HG03097 (cell line): ENCODE results near the gene ULBP3.
"Not testable (repeated sequence)": the region's sequence is repeated elsewhere in the genome, so short reads cannot be mapped to it uniquely, and the experiment has no call there.

ENCODE experiments used
- ATAC-seq: cut with Tn5 transposase; IDR thresholded peaks from one replicate; pipeline ENCODE4 v1.9.1; 2021; ENCODE audit not compliant: unreplicated experiment, low FRiP score

The ULBP3 gene

GRCh38 chr6:150044621-150045145 lies 24.2 kb downstream of the ULBP3 start:
- ATAC-seq = no peak

DNA sequence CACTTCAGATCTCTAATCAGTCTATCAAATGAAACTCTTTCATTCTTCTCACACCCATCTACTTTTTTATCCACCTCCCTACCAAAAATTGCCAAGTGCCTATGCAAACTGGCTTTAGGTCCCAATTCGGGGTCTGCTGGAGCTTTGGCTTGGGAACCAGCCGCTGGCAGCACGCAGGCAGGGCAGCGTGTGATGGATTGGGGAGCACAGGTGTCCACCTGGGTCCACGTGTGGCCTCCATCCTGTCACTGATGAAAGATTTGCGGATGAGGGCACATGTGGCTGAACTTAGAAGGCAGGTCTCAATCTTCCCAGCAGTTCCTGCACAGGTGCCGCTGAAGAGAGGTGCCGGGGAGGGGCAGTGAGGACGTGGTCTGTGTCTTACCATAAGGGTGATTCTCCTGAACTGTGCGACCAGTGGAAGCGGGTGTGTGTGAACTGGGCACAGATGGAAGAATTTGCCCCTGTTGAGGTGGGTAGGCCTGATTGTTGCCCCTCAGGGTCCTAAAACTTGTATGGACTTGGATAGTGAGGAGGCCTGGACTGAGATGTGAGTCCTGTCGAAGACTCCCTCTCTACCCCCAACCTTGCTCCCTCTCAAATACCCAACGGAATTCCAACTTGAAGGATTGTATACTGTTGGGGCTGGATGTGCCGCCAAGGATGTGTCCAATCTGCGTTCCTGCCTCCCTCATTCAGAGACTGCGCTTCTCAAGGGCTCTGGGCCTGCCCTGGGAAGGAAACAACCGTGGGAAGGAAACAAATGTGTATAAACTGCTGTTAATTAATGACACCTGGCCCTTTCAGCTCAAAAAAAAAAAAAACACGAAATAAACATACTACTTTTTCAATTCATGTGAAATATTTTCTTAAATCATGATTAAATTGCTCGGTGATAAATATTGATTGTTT lies 25.2 kb downstream of the ULBP3 start:
- no peak for ATAC-seq

DNA sequence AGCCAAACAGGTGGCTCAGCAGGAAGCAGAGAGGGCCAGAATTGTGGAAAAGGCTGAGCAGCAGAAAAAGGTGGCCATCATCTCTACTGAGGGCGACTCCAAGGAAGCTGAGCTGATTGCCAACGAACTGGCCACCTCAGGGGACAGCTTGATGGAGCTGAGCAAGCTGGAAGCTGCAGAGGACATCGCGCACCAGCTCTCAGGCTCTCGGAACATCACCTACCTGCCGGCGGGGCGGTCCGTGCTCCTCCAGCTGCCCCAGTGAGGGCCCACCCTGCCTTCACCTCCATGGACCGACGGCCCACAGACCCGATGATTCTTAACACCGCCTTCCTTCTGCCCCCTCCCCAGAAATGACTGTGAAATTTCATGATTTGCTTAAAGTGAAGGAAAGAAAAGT lies 25.8 kb downstream of the ULBP3 start:
- no peak for ATAC-seq

GRCh38 chr6:150038202-150039062 lies 30.5 kb downstream of the ULBP3 start:
- ATAC-seq = no peak

GRCh38 chr6:150037526-150038201 lies 31.3 kb downstream of the ULBP3 start:
- ATAC-seq = no peak

DNA sequence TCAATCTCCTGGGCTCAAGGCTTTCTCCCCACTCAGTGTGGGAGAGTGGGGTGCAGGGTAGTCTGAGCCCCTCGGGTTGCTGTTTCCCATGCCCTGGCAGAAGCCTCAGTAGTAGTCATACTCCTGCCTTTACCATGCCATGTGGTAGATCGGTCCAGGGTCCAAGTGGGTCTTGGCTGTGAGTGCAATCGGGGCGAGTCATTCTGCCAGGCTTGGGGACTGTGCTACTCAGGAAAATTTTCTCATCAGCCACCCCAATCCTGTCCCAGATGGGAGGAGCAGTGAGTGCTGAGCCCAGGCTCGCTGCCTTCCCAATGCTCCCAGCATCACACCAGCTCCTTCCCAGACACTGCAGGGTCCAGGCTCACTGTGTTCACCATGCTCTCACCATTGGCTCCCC lies 32.8 kb downstream of the ULBP3 start:
- ATAC-seq = no peak

DNA sequence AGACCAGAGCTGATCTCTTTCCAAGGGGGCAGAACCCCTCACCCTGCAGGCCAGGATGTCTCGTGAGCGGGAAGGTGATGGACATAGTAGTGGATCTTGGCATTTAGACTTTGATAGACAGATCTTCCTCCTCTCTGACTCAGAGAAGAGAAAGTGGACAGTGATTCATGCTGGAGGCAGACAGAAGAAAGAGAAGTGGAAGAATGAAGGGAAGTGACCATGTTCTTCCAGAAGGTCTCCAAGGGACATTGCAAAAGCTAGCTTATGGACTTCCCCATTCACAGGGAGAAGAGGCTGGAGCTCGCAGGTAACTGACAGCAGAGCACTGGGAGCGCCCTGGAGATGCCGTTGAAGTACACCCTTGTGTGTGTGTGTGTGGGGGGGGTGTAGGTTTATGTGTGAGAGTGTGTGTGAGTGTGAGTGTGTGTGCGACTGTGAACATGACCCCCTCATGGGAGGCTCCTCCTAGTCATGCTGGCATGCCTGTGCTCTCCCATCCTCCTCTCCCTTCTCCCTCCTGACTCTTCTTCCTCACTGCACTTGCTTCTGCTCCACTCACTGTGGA lies 35.6 kb downstream of the ULBP3 start:
- ATAC-seq = no peak

GRCh38 chr6:150032598-150032997 lies 36.3 kb downstream of the ULBP3 start:
- ATAC-seq = no peak

GRCh38 chr6:150030611-150031010 lies 38.3 kb downstream of the ULBP3 start:
- no peak for ATAC-seq

GRCh38 chr6:150029749-150030148 lies 39.2 kb downstream of the ULBP3 start:
- no peak for ATAC-seq

DNA sequence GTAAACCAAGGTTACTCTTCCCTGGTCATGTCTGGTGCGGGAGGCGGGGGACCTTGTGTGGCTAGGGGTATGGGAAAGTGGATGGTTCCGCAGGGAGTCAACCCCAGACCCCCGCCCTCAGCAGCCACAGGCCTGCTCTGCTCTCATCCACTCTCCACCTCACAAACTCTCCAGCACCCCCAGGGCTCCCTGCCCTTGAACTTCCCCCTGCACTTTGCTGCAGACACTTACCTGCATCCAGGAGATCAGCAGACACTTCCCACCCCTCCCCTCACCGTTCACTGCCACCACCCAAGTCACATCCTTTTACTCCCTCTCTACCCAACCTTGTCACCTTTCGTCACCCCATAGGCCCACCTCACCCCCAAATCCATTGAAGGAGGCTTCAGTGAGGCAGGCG lies 39.6 kb downstream of the ULBP3 start:
- ATAC-seq = no peak

- ATAC-seq = no peak
Observed at GRCh38 chr6:150028799-150029198, 40.1 kb downstream of the ULBP3 start.

DNA sequence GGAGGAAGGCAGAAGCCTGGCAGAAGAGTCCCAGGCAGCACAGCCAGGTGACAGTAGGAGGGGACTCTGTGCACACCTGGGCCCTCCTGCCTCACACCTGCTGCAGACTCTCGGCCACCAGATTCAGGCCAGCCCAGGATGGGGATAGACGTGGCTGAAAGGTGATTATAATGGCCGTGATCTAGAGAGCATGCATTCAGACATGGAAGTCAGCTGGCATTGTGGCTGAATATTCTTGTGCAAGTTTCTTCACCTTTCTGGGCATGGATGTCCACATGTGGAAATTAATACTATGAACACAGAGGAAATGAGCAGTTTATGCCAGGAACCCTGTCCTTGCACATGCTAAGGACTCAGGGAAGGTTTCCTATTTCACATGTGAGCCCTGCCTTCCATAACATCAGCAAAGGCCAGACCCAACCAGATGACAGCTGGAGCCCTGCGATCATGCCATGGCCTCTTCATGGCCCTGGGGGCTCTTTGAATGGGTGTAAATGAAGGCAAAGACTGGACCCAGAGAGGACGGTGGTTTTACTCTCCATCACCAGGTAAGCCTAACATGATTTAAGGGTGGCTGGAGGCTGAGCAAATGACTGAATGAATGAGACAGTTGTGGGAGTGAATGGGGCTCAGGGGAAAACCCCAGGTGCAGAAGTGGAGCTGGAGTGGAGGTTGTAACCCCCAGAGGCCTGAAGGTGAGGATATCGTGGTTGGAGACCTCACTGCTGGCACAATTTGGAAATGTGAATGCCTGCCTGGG lies 40.9 kb downstream of the ULBP3 start:
- ATAC-seq = no peak

DNA sequence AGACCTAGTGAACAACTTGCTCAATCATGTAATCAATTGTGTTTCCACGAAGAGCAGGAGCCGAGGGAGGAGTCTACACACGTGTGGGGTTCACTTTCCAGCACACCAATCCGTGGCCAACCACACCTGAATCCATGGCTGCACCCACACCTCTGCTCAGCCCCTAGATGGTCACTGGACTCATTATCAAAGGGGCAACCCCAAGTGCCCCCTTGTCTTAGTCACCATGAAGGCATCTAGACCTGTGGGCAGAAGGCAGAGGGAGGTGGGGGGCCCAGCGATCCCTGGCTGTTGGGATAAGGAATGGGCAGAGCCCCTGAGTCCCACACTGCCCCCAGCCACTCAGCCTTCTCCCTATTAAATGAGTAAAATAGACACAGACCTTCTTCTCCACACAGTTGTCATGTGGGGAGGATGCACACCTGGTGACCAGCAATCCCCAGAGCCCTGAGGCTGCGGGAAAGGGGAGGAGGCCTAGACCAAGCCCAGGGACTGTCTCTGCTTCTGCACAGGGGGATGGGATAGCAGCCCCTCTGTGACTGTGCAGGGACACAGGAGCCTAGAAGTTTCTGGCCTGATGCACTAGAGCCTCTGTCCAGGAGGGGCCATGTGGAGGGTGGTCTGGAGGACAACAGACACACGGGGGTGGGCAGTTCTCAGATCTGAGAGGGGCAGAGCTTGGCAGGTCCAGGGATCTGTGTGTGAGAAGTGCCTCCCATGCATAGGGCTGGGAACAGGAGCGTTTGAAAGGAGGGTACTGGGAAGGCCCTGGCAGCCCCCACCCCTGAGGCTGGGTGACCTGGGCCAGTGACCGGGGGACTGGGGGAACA lies 41.7 kb downstream of the ULBP3 start:
- no peak for ATAC-seq

GRCh38 chr6:150025201-150025917 lies 43.6 kb downstream of the ULBP3 start, which contains the start of gene RAET1L:
Gene RAET1L, minus strand, starts transcription at chr6:150025532. Its CDS starts 61 bp downstream, at chr6:150025471.
- no peak for ATAC-seq

GRCh38 chr6:150024646-150025155 lies 44.2 kb downstream of the ULBP3 start:
- ATAC-seq = no peak

- ATAC-seq = not testable (repeated sequence)
Observed at GRCh38 chr6:150024021-150024420, 44.9 kb downstream of the ULBP3 start.

- ATAC-seq = not testable (repeated sequence)
Observed at GRCh38 chr6:150021870-150022269, 47.1 kb downstream of the ULBP3 start.
